GM18502 (cell line): ENCODE measurements around the gene RUNX1.

ENCODE experiments used
- ATAC-seq: cut with Tn5 transposase; IDR thresholded peaks from one replicate; pipeline ENCODE4 v1.9.1; 2021; ENCODE audit warnings: mild to moderate bottlenecking; ENCODE audit not compliant: unreplicated experiment, poor library complexity

Gene RUNX1

GRCh38 chr21:35048706-35049617 is at the start of gene RUNX1:
Gene RUNX1, minus strand, starts transcription at chr21:35049302.
- ATAC-seq: peak; percentile 65

- ATAC-seq: no peak
These were observed 48.4 kb upstream of the RUNX1 start for GRCh38 chr21:35097525-35097924.

GRCh38 chr21:35096959-35097358 is 47.9 kb upstream of the RUNX1 start:
- ATAC-seq: no peak

- no peak for ATAC-seq
These were observed 46.8 kb upstream of the RUNX1 start for GRCh38 chr21:35095859-35096291.

GRCh38 chr21:35093514-35093913 is 44.4 kb upstream of the RUNX1 start:
- ATAC-seq: no peak

GRCh38 chr21:35091496-35091895 is 42.4 kb upstream of the RUNX1 start:
- ATAC-seq: no peak

- ATAC-seq: no peak
These were observed 41.3 kb upstream of the RUNX1 start for GRCh38 chr21:35090403-35090802.

- no peak for ATAC-seq
These were observed 39.2 kb upstream of the RUNX1 start for GRCh38 chr21:35088319-35088771.

- no peak for ATAC-seq
These were observed 37.3 kb upstream of the RUNX1 start for GRCh38 chr21:35086357-35086756.

GRCh38 chr21:35084869-35085268 is 35.8 kb upstream of the RUNX1 start:
- no peak for ATAC-seq

- no peak for ATAC-seq
These were observed 34.1 kb upstream of the RUNX1 start for GRCh38 chr21:35083246-35083645.

GRCh38 chr21:35081861-35082260 is 32.8 kb upstream of the RUNX1 start:
- ATAC-seq: no peak

- ATAC-seq: no peak
These were observed 30.1 kb upstream of the RUNX1 start for GRCh38 chr21:35079181-35079580.

GRCh38 chr21:35077975-35078374 is 28.9 kb upstream of the RUNX1 start:
- ATAC-seq: no peak

GRCh38 chr21:35077466-35077865 is 28.4 kb upstream of the RUNX1 start:
- no peak for ATAC-seq

GRCh38 chr21:35075546-35075945 is 26.4 kb upstream of the RUNX1 start:
- ATAC-seq: no peak

GRCh38 chr21:35072960-35073359 is 23.9 kb upstream of the RUNX1 start:
- no peak for ATAC-seq

GRCh38 chr21:35072557-35072956 is 23.5 kb upstream of the RUNX1 start:
- no peak for ATAC-seq

GRCh38 chr21:35071347-35071746 is 22.2 kb upstream of the RUNX1 start:
- ATAC-seq: no peak

GRCh38 chr21:35070436-35070835 is 21.3 kb upstream of the RUNX1 start:
- no peak for ATAC-seq

GRCh38 chr21:35066824-35067223 is 17.7 kb upstream of the RUNX1 start:
- ATAC-seq: no peak
